ACC112 (cell line): ENCODE results near the gene HOXA13.

ENCODE experiments used
- H2AFZ ChIP-seq: fragments of 200-600 bp; sonication (generic); one replicate; pipeline ENCODE4 v1.6.0; 2017; ENCODE audit warnings: antibody characterized with exemption, low read length; ENCODE audit not compliant: unreplicated experiment
- H3K27ac ChIP-seq: fragments of 200-600 bp; sonication (generic); 2 replicates; pipeline ENCODE4 v1.5.1; 2014; ENCODE audit warnings: low read depth, mild to moderate bottlenecking, antibody characterized with exemption, low read length, moderate library complexity
- H3K27me3 ChIP-seq: fragments of 200-600 bp; sonication (generic); 2 replicates; pipeline ENCODE4 v1.6.1; 2014; ENCODE audit warnings: mild to moderate bottlenecking, antibody characterized with exemption, low read length, moderate library complexity, mixed read lengths; ENCODE audit not compliant: insufficient read depth
- H3K36me3 ChIP-seq: fragments of 200-600 bp; sonication (generic); 2 replicates; pipeline ENCODE4 v1.6.1; 2016; ENCODE audit warnings: mild to moderate bottlenecking, antibody characterized with exemption, low read length, moderate library complexity, mixed read lengths; ENCODE audit not compliant: insufficient read depth
- H3K4me1 ChIP-seq: fragments of 200-600 bp; sonication (generic); one replicate; pipeline ENCODE4 v1.6.1; 2016; ENCODE audit warnings: low read length, mixed read lengths; ENCODE audit not compliant: insufficient read depth, unreplicated experiment, control insufficient read depth
- H3K4me3 ChIP-seq: fragments of 200-600 bp; sonication (generic); 2 replicates; pipeline ENCODE4 v1.5.1; 2014; ENCODE audit warnings: mild to moderate bottlenecking, low read depth, low read length
- H3K79me2 ChIP-seq: fragments of 200-600 bp; sonication (generic); one replicate; pipeline ENCODE4 v1.6.0; 2016; ENCODE audit warnings: low read length; ENCODE audit not compliant: control insufficient read depth, unreplicated experiment, insufficient read depth

HOXA13 gene

DNA sequence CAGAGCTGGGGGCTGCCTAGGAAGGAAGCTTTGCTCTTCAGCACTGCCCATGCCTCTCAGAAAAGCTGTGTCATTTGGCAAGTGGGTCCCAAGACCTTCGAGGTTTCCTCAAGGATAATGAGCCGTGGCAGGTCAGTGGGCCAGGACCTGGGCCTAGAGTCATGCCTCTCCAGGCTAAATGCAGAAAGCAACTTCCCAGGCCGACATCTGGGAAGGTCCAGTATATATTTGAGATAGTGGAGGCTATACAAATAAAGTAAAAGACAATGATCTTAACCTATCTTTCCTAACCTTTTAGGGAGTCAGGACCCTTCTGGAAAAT, 23.4 kb downstream of the HOXA13 start:
- H3K27ac ChIP-seq, result no peak overlapping the region
- H3K4me3 ChIP-seq, result no peak overlapping the region
- peaks cover 87% of the 10 kb centered on the region for H3K27me3 ChIP-seq
- H3K4me1 ChIP-seq, result peaks cover 3% of the 10 kb centered on the region
- H3K36me3 ChIP-seq, result no peaks in the 10 kb centered on the region
- H3K79me2 ChIP-seq, result no peaks in the 10 kb centered on the region
- H2AFZ ChIP-seq, result no peak overlapping the region

DNA sequence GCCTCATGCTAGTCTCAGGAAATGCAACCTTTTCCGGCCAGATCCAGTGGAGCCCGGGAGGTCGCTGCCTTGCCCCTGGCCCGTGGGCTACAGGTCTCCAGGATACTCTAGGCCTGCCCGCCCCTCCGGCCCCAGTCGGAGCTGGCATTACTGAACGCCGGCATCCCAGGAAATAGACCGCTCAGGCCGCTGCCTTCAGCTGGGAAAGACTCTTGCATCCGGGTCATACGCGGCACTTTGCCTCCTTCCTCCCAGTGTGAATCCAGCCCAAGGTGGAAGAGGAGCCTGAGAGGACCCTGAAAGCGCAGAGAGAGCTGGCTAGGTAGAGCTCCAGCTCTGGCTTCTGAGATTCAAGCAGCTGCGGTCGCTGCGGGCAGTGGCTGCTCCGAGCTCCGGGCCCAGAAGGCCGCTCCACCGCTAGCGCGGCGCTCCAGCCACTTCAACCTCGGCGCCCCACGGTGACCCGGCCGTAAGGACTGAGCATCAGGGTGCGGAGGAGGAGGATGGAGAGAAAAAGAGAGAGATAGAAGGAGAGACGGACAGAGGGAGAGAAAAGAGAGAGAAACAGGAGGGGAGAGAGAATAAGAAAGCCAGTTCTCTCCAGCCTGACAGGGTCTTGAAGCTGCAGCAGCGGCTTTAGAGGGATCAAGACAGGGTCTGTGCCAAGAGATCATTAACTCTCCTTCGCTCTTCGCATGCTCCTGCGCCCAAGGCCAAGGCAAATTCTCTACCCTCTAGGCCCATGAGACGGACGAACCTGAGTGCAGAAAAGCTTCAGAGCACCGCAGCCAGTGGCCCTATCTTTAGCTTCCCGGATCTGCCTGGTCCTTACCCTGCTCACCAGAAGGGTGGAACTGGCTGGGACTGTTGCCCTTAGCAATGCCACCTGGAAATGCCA, 24.0 kb downstream of the HOXA13 start:
- Histone ChIP-seq H3K36me3 (no peaks in the 10 kb centered on the region), H3K4me1 (peaks cover 3% of the 10 kb centered on the region), H3K79me2 (no peaks in the 10 kb centered on the region), H3K27ac (no peak overlapping the region), H2AFZ (no peak overlapping the region), H3K4me3 (no peak overlapping the region), H3K27me3 (peaks cover 93% of the 10 kb centered on the region)

DNA sequence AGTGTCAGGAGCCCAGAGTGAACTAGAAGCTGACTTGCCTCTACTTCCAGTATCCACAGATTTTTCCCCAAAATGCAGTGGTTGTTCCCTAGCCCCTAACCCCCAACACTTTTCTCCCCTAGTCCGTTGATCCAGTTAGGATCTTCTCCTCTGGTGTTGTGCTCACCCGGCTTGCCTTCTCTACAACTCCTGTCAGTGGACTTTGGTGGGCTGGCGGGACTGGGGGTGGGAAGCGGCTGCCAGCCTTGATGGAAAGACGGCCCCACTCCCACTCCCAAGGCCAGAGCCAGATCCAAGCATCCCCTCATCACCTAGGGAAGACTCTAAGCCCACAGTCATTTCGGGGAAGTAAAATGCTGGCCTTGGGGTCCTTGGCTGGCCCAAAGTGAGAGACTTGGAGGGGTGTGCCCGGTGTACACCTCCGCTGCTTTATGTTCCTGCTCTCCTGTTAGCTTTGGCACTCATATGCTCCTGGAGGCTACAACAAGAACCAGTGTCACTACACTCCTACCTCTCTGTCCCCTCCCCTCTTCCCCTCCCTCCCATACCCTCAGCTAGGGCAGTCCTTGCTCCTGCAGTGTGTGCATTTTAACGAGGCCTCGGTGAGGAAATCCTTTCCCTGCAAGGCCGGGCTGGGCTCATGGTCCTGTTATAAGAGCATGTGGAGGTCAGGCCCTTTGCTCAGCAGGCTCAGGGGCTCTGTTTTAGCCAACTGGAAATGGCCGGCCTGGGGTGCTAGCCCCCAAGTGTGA, 24.8 kb downstream of the HOXA13 start:
- Histone ChIP-seq H3K79me2 (no peaks in the 10 kb centered on the region), H3K36me3 (no peaks in the 10 kb centered on the region), H2AFZ (no peak overlapping the region), H3K27me3 (peaks cover 93% of the 10 kb centered on the region), H3K4me3 (no peak overlapping the region), H3K27ac (no peak overlapping the region), H3K4me1 (peaks cover 3% of the 10 kb centered on the region)

DNA sequence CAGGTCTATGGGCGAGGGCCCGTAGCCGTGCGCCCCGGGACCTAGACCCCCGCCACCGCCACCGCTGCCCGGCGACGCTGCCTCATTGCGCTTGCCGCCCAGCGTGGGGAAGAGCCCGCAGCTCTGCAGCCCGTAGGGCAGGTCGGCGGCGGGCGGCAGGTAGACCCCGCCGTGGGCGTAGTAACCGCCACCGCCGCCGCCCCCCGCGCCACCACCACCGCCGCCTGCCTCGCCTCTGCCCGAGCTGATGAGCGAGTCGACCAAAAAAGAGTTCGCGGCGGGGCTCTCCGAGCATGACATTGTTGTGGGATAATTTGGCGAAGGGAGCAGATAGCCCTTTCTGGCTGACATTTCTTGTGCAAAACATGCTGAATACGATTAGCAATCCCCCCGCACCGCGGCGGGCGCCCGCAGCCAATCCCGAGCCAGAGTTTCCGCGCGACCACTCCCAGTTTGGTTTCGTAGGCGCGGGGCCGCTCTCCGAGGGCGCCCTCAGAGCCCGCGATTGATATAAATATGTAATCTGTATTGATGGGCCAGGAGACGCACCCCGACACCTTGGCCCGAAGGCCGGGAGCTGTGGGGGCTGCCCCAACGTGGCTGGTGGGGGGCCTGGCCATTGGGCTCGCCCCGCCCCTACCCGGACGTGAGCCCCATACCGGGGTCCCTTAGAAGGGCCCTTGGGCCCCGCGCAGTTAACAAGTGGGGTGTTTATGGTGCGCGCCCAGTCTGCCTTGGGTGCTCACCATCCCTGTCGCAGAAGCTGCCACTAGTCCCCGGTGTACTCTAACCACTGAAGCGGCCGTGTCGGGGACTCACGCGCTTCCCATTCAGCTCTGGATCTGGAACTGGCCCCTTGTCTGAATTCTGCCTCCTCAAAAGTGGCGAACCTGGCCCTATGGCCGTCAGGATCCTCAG, 25.7 kb downstream of the HOXA13 start, which contains the start of gene HOXA10:
Gene HOXA10 (minus strand): TSS at position 365 of the 918 bp plus-strand sequence. CDS start 14 bp downstream, at position 351.
- H3K27me3 ChIP-seq, result peaks cover 94% of the 10 kb centered on the region
- peak within 1 kb of the TSS; percentile 58 for H3K4me3 ChIP-seq
- no peaks in the 10 kb centered on the region for H3K36me3 ChIP-seq
- H2AFZ ChIP-seq, result no peak within 1 kb of the TSS
- H3K27ac ChIP-seq, result no peak within 1 kb of the TSS
- H3K4me1 ChIP-seq, result no peaks in the 10 kb centered on the region
- H3K79me2 ChIP-seq, result no peaks in the 10 kb centered on the region

DNA sequence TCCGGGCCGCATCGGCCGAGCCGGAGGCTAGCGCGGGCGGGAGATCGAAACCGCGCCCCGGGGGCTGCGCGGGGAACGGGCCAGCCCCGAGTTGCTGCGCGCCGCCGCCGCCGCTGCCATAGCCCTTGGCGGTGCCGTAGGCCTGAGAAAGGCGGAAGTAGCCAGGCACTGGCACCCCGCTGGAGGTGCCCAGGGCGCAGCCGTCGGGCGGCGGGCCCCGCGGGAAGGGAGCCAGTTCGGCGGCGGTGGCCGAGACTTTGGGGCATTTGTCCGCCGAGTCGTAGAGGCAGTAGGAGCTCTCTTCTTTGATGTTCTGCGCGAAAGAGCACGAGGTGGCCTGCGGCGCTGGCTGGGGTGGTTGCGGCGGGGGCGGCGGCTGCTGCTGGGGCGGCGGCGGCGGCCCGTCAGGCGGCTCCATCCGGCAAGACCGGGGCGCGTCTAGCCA, 26.4 kb downstream of the HOXA13 start:
- no peaks in the 10 kb centered on the region for H3K4me1 ChIP-seq
- H3K79me2 ChIP-seq, result no peaks in the 10 kb centered on the region
- peaks cover 94% of the 10 kb centered on the region for H3K27me3 ChIP-seq
- H2AFZ ChIP-seq, result no peak overlapping the region
- H3K27ac ChIP-seq, result no peak overlapping the region
- H3K4me3 ChIP-seq, result peak overlapping the region; percentile 58
- no peaks in the 10 kb centered on the region for H3K36me3 ChIP-seq

DNA sequence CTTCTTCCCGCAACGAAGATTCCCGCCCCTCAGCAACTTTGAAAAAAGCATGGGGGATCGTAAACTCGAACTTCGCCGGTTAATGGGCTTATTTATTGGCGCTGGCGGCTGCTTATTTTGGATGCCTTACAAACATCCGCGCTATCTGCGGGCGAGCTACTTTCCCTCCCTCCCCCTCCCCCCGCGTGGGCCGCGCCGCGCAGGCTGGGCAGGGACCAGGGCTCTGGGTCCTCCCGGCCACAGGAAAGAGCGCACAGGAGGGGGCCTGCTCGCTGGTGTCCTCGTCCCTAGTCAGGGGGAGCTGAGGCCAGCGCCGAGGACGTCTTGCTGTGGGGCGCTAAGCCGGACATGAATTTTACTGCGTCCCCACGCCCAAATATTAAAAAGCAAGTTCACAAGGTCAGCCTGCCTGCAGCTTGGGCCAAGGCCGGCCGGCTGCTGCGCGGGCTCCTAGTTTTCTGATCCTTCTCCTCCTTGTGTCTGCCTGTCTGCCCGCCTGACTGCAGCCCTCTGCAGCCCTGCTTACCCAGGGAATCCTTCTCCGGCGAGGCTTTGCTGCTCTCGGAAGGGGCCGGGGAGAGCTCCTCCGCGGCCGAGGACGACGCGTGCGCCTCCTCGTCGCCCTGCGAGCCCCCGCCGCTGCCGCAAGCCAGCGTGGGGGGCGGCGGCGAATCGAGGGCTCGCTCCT, 26.9 kb downstream of the HOXA13 start:
- Histone ChIP-seq H3K79me2 (no peaks in the 10 kb centered on the region), H3K27ac (no peak overlapping the region), H3K4me3 (peak overlapping the region; percentile 58), H3K4me1 (no peaks in the 10 kb centered on the region), H2AFZ (no peak overlapping the region), H3K36me3 (no peaks in the 10 kb centered on the region), H3K27me3 (peaks cover 94% of the 10 kb centered on the region)

DNA sequence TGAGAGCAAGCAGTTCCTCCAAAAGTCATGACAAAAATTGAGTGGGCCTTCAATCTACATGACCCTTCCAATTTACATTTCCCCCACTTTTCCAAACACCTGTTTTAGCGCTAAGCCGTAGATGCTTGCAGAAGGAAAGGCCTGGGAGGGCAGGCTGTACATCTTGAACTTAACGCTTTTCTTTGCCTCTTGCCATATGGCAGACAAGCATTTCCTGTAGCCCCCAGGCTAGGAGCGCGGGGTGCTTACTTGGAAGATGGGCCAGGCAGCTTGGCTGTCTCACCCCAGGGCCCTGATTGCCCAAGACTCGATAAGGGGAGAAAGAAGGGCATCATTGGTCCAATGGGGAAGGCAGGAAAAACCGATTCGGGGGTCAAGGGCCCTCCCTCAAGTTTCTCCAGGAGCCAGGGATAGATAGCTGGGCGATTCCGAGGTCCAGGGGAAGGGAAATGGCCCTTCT, 27.5 kb downstream of the HOXA13 start:
- Histone ChIP-seq H3K27me3 (peaks cover 96% of the 10 kb centered on the region), H2AFZ (no peak overlapping the region), H3K4me1 (no peaks in the 10 kb centered on the region), H3K27ac (no peak overlapping the region), H3K79me2 (no peaks in the 10 kb centered on the region), H3K4me3 (peak overlapping the region; percentile 58; the same call in 1 of the 2 replicates), H3K36me3 (no peaks in the 10 kb centered on the region)

DNA sequence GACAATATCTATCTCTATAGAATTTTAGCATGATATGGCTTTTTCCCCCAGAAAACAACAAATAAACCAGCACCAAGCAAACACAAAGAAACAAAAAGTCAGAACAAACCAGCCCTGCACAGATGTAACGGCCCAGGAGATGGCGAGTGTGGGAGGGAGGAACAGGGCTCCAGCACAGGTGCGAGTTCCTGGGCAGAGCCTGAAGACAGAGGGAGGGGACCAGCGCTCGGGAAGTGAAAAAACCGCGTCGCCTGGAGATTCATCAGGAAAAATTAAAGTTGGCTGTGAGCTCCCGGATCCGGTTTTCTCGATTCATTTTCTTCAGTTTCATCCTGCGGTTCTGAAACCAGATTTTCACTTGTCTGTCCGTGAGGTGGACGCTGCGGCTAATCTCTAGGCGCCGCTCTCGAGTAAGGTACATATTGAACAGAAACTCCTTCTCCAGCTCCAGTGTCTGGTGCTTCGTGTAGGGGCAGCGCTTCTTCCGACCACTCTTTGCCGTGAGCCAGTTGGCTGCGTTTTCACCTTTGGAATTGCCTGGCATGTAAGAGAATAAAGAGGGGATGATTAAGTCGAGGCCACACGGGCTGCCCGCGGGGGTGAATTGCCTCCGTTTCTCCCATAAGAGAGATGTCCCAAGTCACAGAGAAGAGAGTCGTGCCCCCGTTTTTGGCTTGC, 28.1 kb downstream of the HOXA13 start:
- Histone ChIP-seq H3K79me2 (no peaks in the 10 kb centered on the region), H3K27me3 (peaks cover 99% of the 10 kb centered on the region), H3K4me1 (no peaks in the 10 kb centered on the region), H2AFZ (no peak overlapping the region), H3K27ac (no peak overlapping the region), H3K36me3 (no peaks in the 10 kb centered on the region), H3K4me3 (no peak overlapping the region)

DNA sequence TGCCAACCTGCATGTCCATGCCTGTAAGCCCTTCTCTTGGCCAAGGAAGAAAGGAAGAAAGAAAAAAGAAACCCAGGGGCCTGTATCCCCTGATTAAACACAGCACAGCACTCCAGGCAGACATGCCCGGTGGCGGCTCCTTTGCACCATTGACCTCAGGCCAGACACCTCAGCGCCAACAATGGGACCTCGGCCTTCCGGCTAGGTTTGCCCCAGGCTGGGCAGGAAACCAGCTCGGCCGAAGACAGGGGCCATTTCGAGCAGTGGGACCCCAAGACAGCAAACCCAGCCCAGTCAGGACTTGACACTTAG, 28.6 kb downstream of the HOXA13 start:
- no peaks in the 10 kb centered on the region for H3K79me2 ChIP-seq

More for the DNA sequence above, 28.6 kb downstream of the HOXA13 start:
- Histone ChIP-seq H3K36me3 (no peaks in the 10 kb centered on the region), H3K27ac (no peak overlapping the region), H3K4me1 (no peaks in the 10 kb centered on the region), H2AFZ (no peak overlapping the region), H3K4me3 (no peak overlapping the region), H3K27me3 (peaks cover 99% of the 10 kb centered on the region)
